HepG2 (cell line): ENCODE results near the gene ROMO1. TPM values are rescaled to one million over a fixed set of nuclear protein-coding genes. Genes with fewer than 3 reads are reported as not detected.
A peak's percentile ranks its signal among the peaks of the same experiment; 100 is the strongest.

Source experiments
- ATF1 ChIP-seq: IDR thresholded peaks from 2 replicates; pipeline ENCODE4 v1.6.1; 2016; ENCODE audit warnings: mild to moderate bottlenecking, control low read depth
- FOXP1 ChIP-seq, 2 experiments: fragments of 450-650 bp in 1 of 2; IDR thresholded peaks; 2 replicates each; pipeline ENCODE4 v1.6.1; 2017 to 2018; ENCODE audit warnings: antibody characterized with exemption in 1 of 2
- GFI1 ChIP-seq: sonication (generic); formaldehyde crosslinking; IDR thresholded peaks from 2 replicates; pipeline ENCODE4 v1.5.0; 2020; ENCODE audit warnings: missing genetic modification reagents, mild to moderate bottlenecking, borderline replicate concordance
- HOXA7 ChIP-seq: sonication (generic); formaldehyde crosslinking; IDR thresholded peaks from 2 replicates; pipeline ENCODE4 v1.8.1; 2022; ENCODE audit warnings: mild to moderate bottlenecking, missing genetic modification reagents, moderate library complexity
- MYNN ChIP-seq: sonication (generic); formaldehyde crosslinking; IDR thresholded peaks from 2 replicates; pipeline ENCODE4 v1.4.0; 2020; ENCODE audit warnings: mild to moderate bottlenecking, low read depth, missing genetic modification reagents
- NR2C2 ChIP-seq: sonication (generic); formaldehyde crosslinking; IDR thresholded peaks from 2 replicates; pipeline ENCODE4 v1.4.0; 2020; ENCODE audit warnings: missing genetic modification reagents, mild to moderate bottlenecking, moderate library complexity, borderline replicate concordance
- POLR2AphosphoS2 ChIP-seq: IDR thresholded peaks from 2 replicates; pipeline ENCODE4 v1.6.1; 2011; ENCODE audit warnings: low read depth, low read length, improper control_type of control experiment
- PTBP1 ChIP-seq: fragments of 200-400 bp; formaldehyde crosslinking; IDR thresholded peaks from 2 replicates; pipeline ENCODE4 v1.6.1; 2018; ENCODE audit warnings: low read length, low read depth; ENCODE audit not compliant: poor library complexity, severe bottlenecking
- RCOR2 ChIP-seq: IDR thresholded peaks from 2 replicates; pipeline ENCODE4 v1.6.1; 2016; ENCODE audit warnings: missing biosample characterization, missing genetic modification reagents
- RFX5 ChIP-seq: IDR thresholded peaks from 2 replicates; pipeline ENCODE4 v1.6.1; 2011; ENCODE audit warnings: low read depth, low read length, improper control_type of control experiment
- SAFB2 ChIP-seq: sonication (generic); formaldehyde crosslinking; IDR thresholded peaks from 2 replicates; pipeline ENCODE4 v1.5.1; 2020; ENCODE audit warnings: missing genetic modification reagents, low read depth, mild to moderate bottlenecking, borderline replicate concordance
- ZBTB39 ChIP-seq: sonication (generic); formaldehyde crosslinking; IDR thresholded peaks from 2 replicates; pipeline ENCODE4 v1.5.0; 2020; ENCODE audit warnings: missing genetic modification reagents
- ZFP90 ChIP-seq: sonication (generic); formaldehyde crosslinking; IDR thresholded peaks from 2 replicates; pipeline ENCODE4 v1.8.0; 2022; ENCODE audit warnings: missing genetic modification reagents, mild to moderate bottlenecking, inconsistent platforms, borderline replicate concordance
- ZNF577 ChIP-seq: sonication (generic); formaldehyde crosslinking; IDR thresholded peaks from 2 replicates; pipeline ENCODE4 v1.4.0; 2020; ENCODE audit warnings: mild to moderate bottlenecking, low read depth, missing genetic modification reagents, borderline replicate concordance
- ZNF670 ChIP-seq: sonication (generic); formaldehyde crosslinking; IDR thresholded peaks from 2 replicates; pipeline ENCODE4 v1.8.0; 2022; ENCODE audit warnings: mild to moderate bottlenecking, missing genetic modification reagents, borderline replicate concordance
- polyA plus RNA-seq, 8 experiments: library from polyadenylated mRNA; depleted of rRNA in 3 of 8; stranded (reverse) in 7 of 8; unstranded in 1 of 8; fragments of >200 nt; fragmentation: Illumina TruSeq in 4 of 8; extraction: Trizol in 4 of 8; gene quantifications; 2 replicates each; pipeline versions ENCODE4 v1.2.1 to v1.2.3, GENCODE V29; 2011 to 2016; ENCODE audit warnings: low read depth in 4 of 8, missing spikeins in 1 of 8, mixed read lengths in 1 of 8; ENCODE audit not compliant: insufficient read depth in 1 of 8
- total RNA-seq, 5 experiments: library from RNA; depleted of rRNA; stranded (reverse); fragments of >200 nt; fragmentation: Illumina TruSeq; extraction: Trizol; gene quantifications; 2 replicates each; pipeline ENCODE4 v1.2.3, GENCODE V29; 2016; ENCODE audit warnings: low read depth in 1 of 5
- TF ChIP-seq, protein P1 (sequence below): sonication (generic); formaldehyde crosslinking; IDR thresholded peaks from 2 replicates; pipeline ENCODE4 v1.5.1; 2020; ENCODE audit warnings: missing genetic modification reagents, mild to moderate bottlenecking, borderline replicate concordance
- TF ChIP-seq, protein P2 (sequence below): sonication (generic); formaldehyde crosslinking; IDR thresholded peaks from 2 replicates; pipeline ENCODE4 v1.8.0; 2022; ENCODE audit warnings: missing genetic modification reagents, mild to moderate bottlenecking, borderline replicate concordance
- TF ChIP-seq, protein P3 (sequence below): sonication (generic); formaldehyde crosslinking; IDR thresholded peaks from 2 replicates; pipeline ENCODE4 v1.4.0; 2020; ENCODE audit warnings: mild to moderate bottlenecking, missing genetic modification reagents

The ROMO1 gene
- total and polyA plus RNA-seq, 2 of the 13 experiments (the other 11 are each of a cell fraction or from before 2014, with no cell fraction given) = 636 to 755 TPM

GRCh38 chr20:35663516-35664465, 35.4 kb upstream of the ROMO1 start (continued):
- TF ChIP-seq, protein P1, sequence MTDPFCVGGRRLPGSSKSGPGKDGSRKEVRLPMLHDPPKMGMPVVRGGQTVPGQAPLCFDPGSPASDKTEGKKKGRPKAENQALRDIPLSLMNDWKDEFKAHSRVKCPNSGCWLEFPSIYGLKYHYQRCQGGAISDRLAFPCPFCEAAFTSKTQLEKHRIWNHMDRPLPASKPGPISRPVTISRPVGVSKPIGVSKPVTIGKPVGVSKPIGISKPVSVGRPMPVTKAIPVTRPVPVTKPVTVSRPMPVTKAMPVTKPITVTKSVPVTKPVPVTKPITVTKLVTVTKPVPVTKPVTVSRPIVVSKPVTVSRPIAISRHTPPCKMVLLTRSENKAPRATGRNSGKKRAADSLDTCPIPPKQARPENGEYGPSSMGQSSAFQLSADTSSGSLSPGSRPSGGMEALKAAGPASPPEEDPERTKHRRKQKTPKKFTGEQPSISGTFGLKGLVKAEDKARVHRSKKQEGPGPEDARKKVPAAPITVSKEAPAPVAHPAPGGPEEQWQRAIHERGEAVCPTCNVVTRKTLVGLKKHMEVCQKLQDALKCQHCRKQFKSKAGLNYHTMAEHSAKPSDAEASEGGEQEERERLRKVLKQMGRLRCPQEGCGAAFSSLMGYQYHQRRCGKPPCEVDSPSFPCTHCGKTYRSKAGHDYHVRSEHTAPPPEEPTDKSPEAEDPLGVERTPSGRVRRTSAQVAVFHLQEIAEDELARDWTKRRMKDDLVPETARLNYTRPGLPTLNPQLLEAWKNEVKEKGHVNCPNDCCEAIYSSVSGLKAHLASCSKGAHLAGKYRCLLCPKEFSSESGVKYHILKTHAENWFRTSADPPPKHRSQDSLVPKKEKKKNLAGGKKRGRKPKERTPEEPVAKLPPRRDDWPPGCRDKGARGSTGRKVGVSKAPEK (CRISPR knock-in tag) = peak; percentile 38; the same call in 1 of the 2 replicates
- TF ChIP-seq MYNN (CRISPR knock-in tag) (no peak), ZNF670 (CRISPR knock-in tag) (no peak), RCOR2 (CRISPR knock-in tag) (no peak), ZNF577 (CRISPR knock-in tag) (no peak), HOXA7 (CRISPR knock-in tag) (0 out of 2 replicates have a peak, but pooled peaks have one; percentile 3), PTBP1 (peak; percentile 59), ATF1 (no peak), POLR2AphosphoS2 (0 out of 2 replicates have a peak, but pooled peaks have one; percentile 17), ZFP90 (no peak; the same call in 1 of the 2 replicates), FOXP1 (IDR thresholded peaks at IDR 0.05) (no peak), FOXP1 (CRISPR knock-in tag; IDR thresholded peaks at IDR 0.05) (0 out of 2 replicates have a peak, but pooled peaks have one; percentile 18), RFX5 (no peak), NR2C2 (CRISPR knock-in tag) (no peak), SAFB2 (CRISPR knock-in tag) (no peak), ZBTB39 (CRISPR knock-in tag) (0 out of 2 replicates have a peak, but pooled peaks have one; percentile 50), GFI1 (peak; percentile 44; the same call in 1 of the 2 replicates)
- TF ChIP-seq, protein P2, sequence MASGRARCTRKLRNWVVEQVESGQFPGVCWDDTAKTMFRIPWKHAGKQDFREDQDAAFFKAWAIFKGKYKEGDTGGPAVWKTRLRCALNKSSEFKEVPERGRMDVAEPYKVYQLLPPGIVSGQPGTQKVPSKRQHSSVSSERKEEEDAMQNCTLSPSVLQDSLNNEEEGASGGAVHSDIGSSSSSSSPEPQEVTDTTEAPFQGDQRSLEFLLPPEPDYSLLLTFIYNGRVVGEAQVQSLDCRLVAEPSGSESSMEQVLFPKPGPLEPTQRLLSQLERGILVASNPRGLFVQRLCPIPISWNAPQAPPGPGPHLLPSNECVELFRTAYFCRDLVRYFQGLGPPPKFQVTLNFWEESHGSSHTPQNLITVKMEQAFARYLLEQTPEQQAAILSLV (CRISPR knock-in tag) = no peak
- TF ChIP-seq, protein P3, sequence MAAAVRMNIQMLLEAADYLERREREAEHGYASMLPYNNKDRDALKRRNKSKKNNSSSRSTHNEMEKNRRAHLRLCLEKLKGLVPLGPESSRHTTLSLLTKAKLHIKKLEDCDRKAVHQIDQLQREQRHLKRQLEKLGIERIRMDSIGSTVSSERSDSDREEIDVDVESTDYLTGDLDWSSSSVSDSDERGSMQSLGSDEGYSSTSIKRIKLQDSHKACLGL (CRISPR knock-in tag) = no peak; the same call in 1 of the 2 replicates
